ENCODE measurements around the gene AFF2.
"Not testable (repeated sequence)": the region's sequence is repeated elsewhere in the genome, so short reads cannot be mapped to it uniquely, and the experiment has no call there.

Gene AFF2

DNA sequence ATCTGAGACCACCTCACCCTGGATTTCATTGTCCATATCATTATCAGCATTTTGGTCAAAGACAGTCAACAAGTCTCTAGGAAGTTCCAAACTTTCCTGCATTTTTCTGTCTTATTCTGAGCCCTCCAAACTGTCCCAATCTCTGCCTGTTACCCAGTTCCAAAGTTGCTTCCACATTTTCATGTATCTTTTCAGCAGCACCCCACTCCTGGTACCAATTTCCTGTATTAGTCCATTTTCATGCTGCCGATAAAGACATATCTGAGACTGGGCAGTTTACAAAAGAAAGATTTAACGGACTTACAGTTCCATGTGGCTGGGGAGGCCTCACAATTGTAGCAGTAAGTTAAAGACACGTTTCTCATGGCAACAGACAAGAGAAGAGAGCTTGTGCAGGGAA is 168.8 kb downstream of the AFF2 start:
- H3K4me3 ChIP-seq (ENCODE audit: low read length in 2 of 2); H3K9ac ChIP-seq (ENCODE audit: low read length in 2 of 2); H3K27me3 ChIP-seq (ENCODE audit: control insufficient read depth in 1 of 2, insufficient read depth in 2 of 2, low read length in 2 of 2); H3K9me3 ChIP-seq (ENCODE audit: control insufficient read depth in 2 of 2, low read length in 2 of 2); H3K36me3 ChIP-seq (ENCODE audit: control insufficient read depth in 2 of 2, insufficient read depth in 2 of 2, low read length in 2 of 2); H3K4me1 ChIP-seq (ENCODE audit: control insufficient read depth, insufficient read depth, low read length); H3K27ac ChIP-seq (ENCODE audit: low read length): not testable (repeated sequence)

DNA sequence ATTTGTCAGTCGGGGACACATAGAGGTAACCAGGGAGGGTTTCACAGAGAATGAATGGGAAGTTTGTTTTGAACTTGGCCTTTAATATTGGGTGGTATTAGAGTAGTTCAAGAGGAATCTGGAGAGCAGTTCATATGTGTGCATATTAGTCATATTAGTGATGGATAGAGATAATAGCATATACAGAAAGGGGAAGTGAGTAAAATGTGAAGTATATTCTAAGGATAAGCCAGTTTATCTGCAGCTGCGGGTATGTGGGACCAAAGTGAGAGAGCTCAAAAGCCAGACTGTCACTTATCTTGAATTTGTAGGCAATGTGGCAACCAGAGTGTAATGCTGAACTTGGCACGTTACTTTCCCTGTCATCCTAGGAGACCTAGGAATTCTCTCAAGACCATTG is 169.9 kb downstream of the AFF2 start:
- no peak overlapping the region for H3K9ac ChIP-seq (ENCODE audit: low read length in 2 of 2)
- H3K27ac ChIP-seq (ENCODE audit: low read length), result no peak overlapping the region
- H3K27me3 ChIP-seq (ENCODE audit: control insufficient read depth in 1 of 2, insufficient read depth in 2 of 2, low read length in 2 of 2), result no peaks in the 10 kb centered on the region
- no peaks in the 10 kb centered on the region for H3K9me3 ChIP-seq (ENCODE audit: control insufficient read depth in 2 of 2, low read length in 2 of 2)
- H3K36me3 ChIP-seq (ENCODE audit: control insufficient read depth in 2 of 2, insufficient read depth in 2 of 2, low read length in 2 of 2), result no peaks in the 10 kb centered on the region
- no peaks in the 10 kb centered on the region for H3K4me1 ChIP-seq (ENCODE audit: control insufficient read depth, insufficient read depth, low read length)
- no peak overlapping the region for H3K4me3 ChIP-seq (ENCODE audit: low read length in 2 of 2)

DNA sequence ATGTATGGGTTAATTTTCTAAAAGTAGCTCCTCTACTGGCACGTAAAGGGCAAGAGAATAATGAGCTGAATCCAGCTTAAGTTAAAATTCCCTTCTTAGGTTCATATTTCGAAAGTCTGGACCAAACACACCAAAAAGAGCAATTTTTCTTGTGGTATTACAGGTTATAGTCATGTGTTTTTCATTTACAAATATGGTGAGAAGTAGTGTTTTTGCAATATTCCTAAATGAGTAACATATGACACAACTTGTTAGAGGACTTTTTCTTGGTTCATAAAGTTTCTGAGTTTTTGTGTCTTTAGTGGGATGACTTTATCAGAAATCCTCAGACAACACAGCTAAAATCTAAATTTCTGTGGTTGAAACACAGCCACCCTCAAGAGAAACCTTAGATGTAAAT is 172.1 kb downstream of the AFF2 start:
- Histone ChIP-seq H3K27me3 (ENCODE audit: control insufficient read depth in 1 of 2, insufficient read depth in 2 of 2, low read length in 2 of 2) (no peaks in the 10 kb centered on the region), H3K4me3 (ENCODE audit: low read length in 2 of 2) (no peak overlapping the region), H3K36me3 (ENCODE audit: control insufficient read depth in 2 of 2, insufficient read depth in 2 of 2, low read length in 2 of 2) (no peaks in the 10 kb centered on the region), H3K27ac (ENCODE audit: low read length) (no peak overlapping the region), H3K9ac (ENCODE audit: low read length in 2 of 2) (no peak overlapping the region), H3K9me3 (ENCODE audit: control insufficient read depth in 2 of 2, low read length in 2 of 2) (no peaks in the 10 kb centered on the region), H3K4me1 (ENCODE audit: control insufficient read depth, insufficient read depth, low read length) (no peaks in the 10 kb centered on the region)

DNA sequence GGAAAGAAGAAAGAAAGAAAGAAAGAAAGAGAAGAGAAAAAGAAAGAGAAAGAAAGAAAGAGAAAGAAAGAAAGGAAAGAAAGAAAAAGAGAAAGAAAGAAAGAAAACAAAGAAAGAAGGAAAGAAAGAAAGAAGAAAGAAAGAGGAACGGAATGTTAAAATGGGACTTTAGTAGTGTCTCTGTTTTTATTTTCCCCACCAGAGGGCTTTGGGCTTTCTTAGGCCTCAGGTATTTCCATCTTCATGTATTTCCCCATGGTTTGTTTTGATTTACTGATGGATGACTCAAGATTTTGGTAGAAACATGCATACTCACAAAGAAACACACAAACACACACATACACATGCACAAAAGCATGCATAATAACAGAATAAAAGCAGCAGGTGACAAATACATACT is 181.2 kb downstream of the AFF2 start:
- H3K4me3 ChIP-seq (ENCODE audit: low read length in 2 of 2), result no peak overlapping the region
- H3K36me3 ChIP-seq (ENCODE audit: control insufficient read depth in 2 of 2, insufficient read depth in 2 of 2, low read length in 2 of 2), result no peaks in the 10 kb centered on the region
- no peaks in the 10 kb centered on the region for H3K4me1 ChIP-seq (ENCODE audit: control insufficient read depth, insufficient read depth, low read length)
- no peak overlapping the region for H3K27ac ChIP-seq (ENCODE audit: low read length)
- no peak overlapping the region for H3K9ac ChIP-seq (ENCODE audit: low read length in 2 of 2)
- H3K27me3 ChIP-seq (ENCODE audit: control insufficient read depth in 1 of 2, insufficient read depth in 2 of 2, low read length in 2 of 2), result no peaks in the 10 kb centered on the region
- no peaks in the 10 kb centered on the region for H3K9me3 ChIP-seq (ENCODE audit: control insufficient read depth in 2 of 2, low read length in 2 of 2)

DNA sequence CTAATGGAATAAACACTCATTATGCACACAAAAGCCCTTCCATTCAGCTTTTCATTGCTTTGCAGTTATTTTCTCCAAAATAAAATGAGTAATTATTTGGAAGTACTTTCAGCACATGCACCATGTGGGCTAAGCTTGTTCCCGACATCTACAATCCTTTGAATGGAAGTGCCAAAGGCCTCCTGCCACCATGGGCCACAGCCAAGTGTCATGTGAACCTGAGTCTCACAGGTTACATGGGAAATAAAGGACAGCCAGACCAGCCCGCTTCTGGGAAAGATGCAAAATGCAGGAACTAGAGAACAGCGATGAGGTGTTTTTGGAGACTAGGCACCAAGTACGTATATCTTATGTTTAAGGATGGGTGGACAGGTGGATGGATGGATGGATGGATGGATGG is 181.8 kb downstream of the AFF2 start:
- no peaks in the 10 kb centered on the region for H3K9me3 ChIP-seq (ENCODE audit: control insufficient read depth in 2 of 2, low read length in 2 of 2)
- H3K9ac ChIP-seq (ENCODE audit: low read length in 2 of 2), result no peak overlapping the region
- H3K4me1 ChIP-seq (ENCODE audit: control insufficient read depth, insufficient read depth, low read length), result no peaks in the 10 kb centered on the region
- H3K27ac ChIP-seq (ENCODE audit: low read length), result no peak overlapping the region
- no peaks in the 10 kb centered on the region for H3K36me3 ChIP-seq (ENCODE audit: control insufficient read depth in 2 of 2, insufficient read depth in 2 of 2, low read length in 2 of 2)
- H3K4me3 ChIP-seq (ENCODE audit: low read length in 2 of 2), result no peak overlapping the region
- H3K27me3 ChIP-seq (ENCODE audit: control insufficient read depth in 1 of 2, insufficient read depth in 2 of 2, low read length in 2 of 2), result no peaks in the 10 kb centered on the region

DNA sequence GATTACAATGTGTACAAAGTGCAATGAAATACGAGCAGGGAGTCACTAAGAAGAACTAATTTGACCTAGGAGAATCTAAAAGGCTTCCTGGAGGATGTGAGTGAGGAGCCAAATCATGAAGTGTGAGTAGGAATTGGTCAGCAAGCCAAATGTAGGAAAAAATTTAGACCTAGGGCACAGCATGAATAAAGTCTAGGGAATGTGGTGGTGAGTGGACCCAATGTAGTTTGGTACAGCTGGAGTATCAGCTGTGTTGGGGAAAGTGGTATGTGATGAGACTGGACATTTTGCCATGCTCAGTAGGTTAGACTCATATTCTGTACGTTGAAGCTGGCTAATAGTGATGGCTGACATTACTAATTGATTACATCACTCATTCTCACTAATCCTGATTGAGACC is 191.0 kb downstream of the AFF2 start:
- H3K27ac ChIP-seq (ENCODE audit: low read length), result no peak overlapping the region
- H3K4me3 ChIP-seq (ENCODE audit: low read length in 2 of 2), result no peak overlapping the region
- no peaks in the 10 kb centered on the region for H3K36me3 ChIP-seq (ENCODE audit: control insufficient read depth in 2 of 2, insufficient read depth in 2 of 2, low read length in 2 of 2)
- no peak overlapping the region for H3K9ac ChIP-seq (ENCODE audit: low read length in 2 of 2)
- H3K4me1 ChIP-seq (ENCODE audit: control insufficient read depth, insufficient read depth, low read length), result no peaks in the 10 kb centered on the region
- no peaks in the 10 kb centered on the region for H3K9me3 ChIP-seq (ENCODE audit: control insufficient read depth in 2 of 2, low read length in 2 of 2)
- no peaks in the 10 kb centered on the region for H3K27me3 ChIP-seq (ENCODE audit: control insufficient read depth in 1 of 2, insufficient read depth in 2 of 2, low read length in 2 of 2)

DNA sequence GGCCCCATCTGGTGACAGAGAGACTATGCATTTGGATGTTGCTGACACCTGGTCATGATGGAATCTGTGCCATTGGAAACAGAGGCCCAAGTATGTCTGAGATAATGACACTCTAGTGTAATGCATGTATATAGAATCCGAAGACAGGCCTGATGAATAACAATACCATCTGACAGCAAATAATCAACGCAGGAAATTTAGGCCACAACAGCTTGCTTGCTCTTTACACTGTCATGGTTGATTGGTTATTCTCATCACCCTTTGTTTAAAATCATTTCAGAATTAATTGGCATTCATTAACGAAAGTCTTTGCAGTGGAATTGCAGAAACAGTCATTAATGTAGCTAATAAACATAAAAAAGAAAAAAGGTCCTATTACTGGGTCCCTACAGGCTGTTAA is 194.8 kb downstream of the AFF2 start:
- Histone ChIP-seq H3K27me3 (ENCODE audit: control insufficient read depth in 1 of 2, insufficient read depth in 2 of 2, low read length in 2 of 2) (no peaks in the 10 kb centered on the region), H3K4me3 (ENCODE audit: low read length in 2 of 2) (no peak overlapping the region), H3K4me1 (ENCODE audit: control insufficient read depth, insufficient read depth, low read length) (no peaks in the 10 kb centered on the region), H3K36me3 (ENCODE audit: control insufficient read depth in 2 of 2, insufficient read depth in 2 of 2, low read length in 2 of 2) (no peaks in the 10 kb centered on the region), H3K27ac (ENCODE audit: low read length) (no peak overlapping the region), H3K9ac (ENCODE audit: low read length in 2 of 2) (no peak overlapping the region), H3K9me3 (ENCODE audit: control insufficient read depth in 2 of 2, low read length in 2 of 2) (no peaks in the 10 kb centered on the region)

DNA sequence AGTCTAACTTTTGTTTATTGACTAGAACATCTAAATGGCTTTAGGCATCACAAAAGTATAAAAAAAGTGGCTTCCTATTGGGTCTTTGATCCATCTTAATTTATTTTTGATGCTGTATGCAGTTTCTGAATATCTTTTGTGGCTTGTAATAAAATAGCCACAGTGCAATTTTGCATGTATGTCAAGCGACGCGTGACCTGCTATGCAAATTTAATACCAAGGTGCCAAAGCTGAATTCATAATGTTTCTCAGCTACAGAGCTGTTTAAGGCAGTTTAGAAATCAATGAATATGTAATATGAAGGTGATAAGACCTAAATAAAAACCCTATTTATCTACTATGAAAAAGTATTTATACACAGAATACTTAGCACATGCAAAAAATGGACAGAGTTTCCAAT is 197.8 kb downstream of the AFF2 start:
- Histone ChIP-seq H3K9me3 (ENCODE audit: control insufficient read depth in 2 of 2, low read length in 2 of 2) (no peaks in the 10 kb centered on the region), H3K4me1 (ENCODE audit: control insufficient read depth, insufficient read depth, low read length) (no peaks in the 10 kb centered on the region), H3K27ac (ENCODE audit: low read length) (no peak overlapping the region), H3K27me3 (ENCODE audit: control insufficient read depth in 1 of 2, insufficient read depth in 2 of 2, low read length in 2 of 2) (no peaks in the 10 kb centered on the region), H3K36me3 (ENCODE audit: control insufficient read depth in 2 of 2, insufficient read depth in 2 of 2, low read length in 2 of 2) (no peaks in the 10 kb centered on the region), H3K4me3 (ENCODE audit: low read length in 2 of 2) (no peak overlapping the region), H3K9ac (ENCODE audit: low read length in 2 of 2) (no peak overlapping the region)

DNA sequence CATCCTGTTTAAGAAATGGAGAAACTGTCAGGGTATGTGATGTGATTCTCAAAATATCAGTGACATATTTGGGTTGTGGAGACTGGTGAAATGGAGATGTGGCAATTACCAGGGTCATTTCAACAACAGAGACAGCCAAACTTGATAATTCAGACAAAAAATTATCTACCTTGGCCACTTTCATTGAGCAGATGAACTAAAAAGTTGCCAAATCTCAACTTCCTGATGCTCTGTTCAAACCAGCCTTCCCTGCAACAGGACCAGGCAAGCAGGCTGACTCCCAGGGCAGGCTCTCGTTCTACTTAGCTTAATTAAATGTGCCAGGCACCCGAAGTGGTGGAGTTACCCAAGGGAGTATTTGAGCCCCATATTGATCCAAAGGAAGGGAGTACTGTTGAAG is 199.6 kb downstream of the AFF2 start:
- H3K4me3 ChIP-seq (ENCODE audit: low read length in 2 of 2), result no peak overlapping the region
- no peak overlapping the region for H3K27ac ChIP-seq (ENCODE audit: low read length)
- no peaks in the 10 kb centered on the region for H3K36me3 ChIP-seq (ENCODE audit: control insufficient read depth in 2 of 2, insufficient read depth in 2 of 2, low read length in 2 of 2)
- H3K27me3 ChIP-seq (ENCODE audit: control insufficient read depth in 1 of 2, insufficient read depth in 2 of 2, low read length in 2 of 2), result no peaks in the 10 kb centered on the region
- no peak overlapping the region for H3K9ac ChIP-seq (ENCODE audit: low read length in 2 of 2)
- no peaks in the 10 kb centered on the region for H3K4me1 ChIP-seq (ENCODE audit: control insufficient read depth, insufficient read depth, low read length)
- H3K9me3 ChIP-seq (ENCODE audit: control insufficient read depth in 2 of 2, low read length in 2 of 2), result no peaks in the 10 kb centered on the region

DNA sequence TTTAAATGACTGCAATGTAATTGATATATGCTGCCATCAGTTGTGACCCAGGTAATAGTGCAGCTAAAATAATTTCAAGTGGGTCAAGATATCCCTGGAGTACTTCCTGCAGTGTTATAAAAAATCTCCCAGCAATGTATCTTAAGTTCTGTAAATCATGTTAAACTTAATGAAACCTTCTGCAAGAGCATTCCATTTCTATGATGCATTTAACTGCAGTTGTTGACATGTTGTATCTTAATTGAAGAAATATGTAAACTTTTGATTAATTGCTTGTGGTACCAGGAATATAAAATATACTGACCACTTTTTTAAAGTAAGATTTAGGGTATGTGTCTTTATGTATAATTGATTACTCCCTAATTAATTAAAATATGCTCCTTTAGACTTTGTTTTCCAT is 213.6 kb downstream of the AFF2 start:
- Histone ChIP-seq H3K27me3 (ENCODE audit: control insufficient read depth in 1 of 2, insufficient read depth in 2 of 2, low read length in 2 of 2) (peaks cover 0 to 2% of the 10 kb centered on the region in 2 donors), H3K4me1 (ENCODE audit: control insufficient read depth, insufficient read depth, low read length) (no peaks in the 10 kb centered on the region), H3K36me3 (ENCODE audit: control insufficient read depth in 2 of 2, insufficient read depth in 2 of 2, low read length in 2 of 2) (no peaks in the 10 kb centered on the region), H3K27ac (ENCODE audit: low read length) (no peak overlapping the region), H3K9me3 (ENCODE audit: control insufficient read depth in 2 of 2, low read length in 2 of 2) (no peaks in the 10 kb centered on the region), H3K4me3 (ENCODE audit: low read length in 2 of 2) (no peak overlapping the region), H3K9ac (ENCODE audit: low read length in 2 of 2) (no peak overlapping the region)

DNA sequence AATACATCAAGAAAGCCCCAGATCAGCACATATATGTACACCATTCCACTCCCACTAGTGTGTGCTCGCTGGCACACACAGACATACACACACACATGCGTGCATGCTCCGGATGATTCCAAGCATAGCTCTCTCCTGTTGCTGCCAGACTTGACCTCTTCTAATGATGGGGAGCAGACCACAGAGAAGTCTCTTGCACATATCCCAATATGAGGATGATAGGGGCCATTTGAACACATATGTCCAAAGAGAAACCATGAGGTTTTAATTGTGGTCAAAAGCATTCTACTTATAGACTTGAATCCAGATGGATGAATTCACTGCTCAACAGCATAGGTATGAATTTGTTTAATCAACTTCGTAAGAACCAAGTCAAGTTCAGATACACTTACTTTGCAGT is 214.9 kb downstream of the AFF2 start:
- H3K36me3 ChIP-seq (ENCODE audit: control insufficient read depth in 2 of 2, insufficient read depth in 2 of 2, low read length in 2 of 2), result no peaks in the 10 kb centered on the region
- peaks cover 0 to 2% of the 10 kb centered on the region in 2 donors for H3K27me3 ChIP-seq (ENCODE audit: control insufficient read depth in 1 of 2, insufficient read depth in 2 of 2, low read length in 2 of 2)
- no peak overlapping the region for H3K9ac ChIP-seq (ENCODE audit: low read length in 2 of 2)
- no peaks in the 10 kb centered on the region for H3K9me3 ChIP-seq (ENCODE audit: control insufficient read depth in 2 of 2, low read length in 2 of 2)
- no peaks in the 10 kb centered on the region for H3K4me1 ChIP-seq (ENCODE audit: control insufficient read depth, insufficient read depth, low read length)
- no peak overlapping the region for H3K4me3 ChIP-seq (ENCODE audit: low read length in 2 of 2)
- H3K27ac ChIP-seq (ENCODE audit: low read length), result no peak overlapping the region

DNA sequence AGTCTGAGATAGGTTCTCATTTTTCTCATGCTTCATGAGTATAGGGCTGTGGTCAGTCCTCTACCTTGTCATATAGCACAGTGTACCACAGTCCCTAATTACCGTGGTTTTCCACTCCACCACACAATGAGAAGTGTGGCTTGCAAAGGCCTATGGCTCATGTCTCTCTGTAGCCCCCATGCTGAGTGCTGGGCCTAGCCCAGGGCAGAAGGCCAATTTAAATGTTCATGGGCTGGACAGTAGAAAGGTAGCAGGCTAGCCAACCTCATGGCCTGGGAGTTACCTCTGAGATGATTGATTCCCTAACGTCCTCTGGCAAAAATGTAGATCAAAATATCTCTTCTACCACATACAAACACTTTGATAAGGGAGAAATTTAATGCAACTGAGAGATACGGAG is 222.5 kb downstream of the AFF2 start:
- no peak overlapping the region for H3K4me3 ChIP-seq (ENCODE audit: low read length in 2 of 2)
- H3K9ac ChIP-seq (ENCODE audit: low read length in 2 of 2), result no peak overlapping the region
- peaks cover 0 to 3% of the 10 kb centered on the region in 2 donors for H3K9me3 ChIP-seq (ENCODE audit: control insufficient read depth in 2 of 2, low read length in 2 of 2)
- no peaks in the 10 kb centered on the region for H3K27me3 ChIP-seq (ENCODE audit: control insufficient read depth in 1 of 2, insufficient read depth in 2 of 2, low read length in 2 of 2)
- no peak overlapping the region for H3K27ac ChIP-seq (ENCODE audit: low read length)
- H3K4me1 ChIP-seq (ENCODE audit: control insufficient read depth, insufficient read depth, low read length), result no peaks in the 10 kb centered on the region
- H3K36me3 ChIP-seq (ENCODE audit: control insufficient read depth in 2 of 2, insufficient read depth in 2 of 2, low read length in 2 of 2), result no peaks in the 10 kb centered on the region
